GM12892 (cell line): ENCODE results near the gene BIN1.

Experiments
- POLR2A ChIP-seq: IDR thresholded peaks from 2 replicates; pipeline ENCODE4 v1.6.1; 2011; ENCODE audit warnings: low read depth, low read length, control low read depth
- POLR2AphosphoS5 ChIP-seq: IDR thresholded peaks from 2 replicates; pipeline ENCODE4 v1.6.1; 2011; ENCODE audit warnings: low read depth, low read length, control low read depth

GRCh38 chr2:127106991-127107621 is at the start of gene BIN1:
- TF ChIP-seq POLR2AphosphoS5 (no peak), POLR2A (no peak)
